ENCODE data around the gene DAPP1. TPM values are rescaled to one million over a fixed set of nuclear protein-coding genes. Genes with fewer than 3 reads are reported as not detected.

DAPP1 gene
- total RNA-seq, 1 experiment from 2014 or later = not detected

GRCh38 chr4:99845179-99845578, 28.6 kb downstream of the DAPP1 start:
- BruUV-seq (replicated peaks) = no TSS peak
- intact Hi-C loops (cut with micrococcal nuclease; ENCODE audit: unreplicated experiment) = no loop called here
- TF ChIP-seq CTCF (conservative IDR thresholded peaks at IDR 0.05; ENCODE audit: low read depth, low read length) = no peak
- DNase-seq (ENCODE audit: low spot score) = no peak
- ChIA-PET CTCF (no interaction called here), POLR2A (ENCODE audit: low non-redundant PET) (no interaction called here)
- H3K4me3 ChIP-seq (ENCODE audit: low read depth, low read length, poor library complexity, severe bottlenecking) = no peak overlapping the region
- H3K9me3 ChIP-seq (ENCODE audit: low read depth, low read length, poor library complexity, severe bottlenecking) = no peaks in the 10 kb centered on the region
- H3K36me3 ChIP-seq (ENCODE audit: insufficient read depth, low read length, poor library complexity, severe bottlenecking) = no peaks in the 10 kb centered on the region
- no peaks in the 10 kb centered on the region for H3K27me3 ChIP-seq (replicated peaks; ENCODE audit: insufficient read depth, low read depth, low read length, poor library complexity)
- no peaks in the 10 kb centered on the region for H3K4me1 ChIP-seq (ENCODE audit: insufficient read depth, low read length, poor library complexity, severe bottlenecking)
- H3K27ac ChIP-seq (ENCODE audit: low read depth, low read length, poor library complexity, severe bottlenecking) = no peak overlapping the region

GRCh38 chr4:99845708-99846469, 29.3 kb downstream of the DAPP1 start:
- CTCF ChIA-PET = no interaction called here
- no TSS peak for BruUV-seq (replicated peaks)

GRCh38 chr4:99846891-99847290, 30.3 kb downstream of the DAPP1 start:
- Histone ChIP-seq H3K4me3 (ENCODE audit: low read depth, low read length, poor library complexity, severe bottlenecking) (no peak overlapping the region), H3K27ac (ENCODE audit: low read depth, low read length, poor library complexity, severe bottlenecking) (no peak overlapping the region), H3K4me1 (ENCODE audit: insufficient read depth, low read length, poor library complexity, severe bottlenecking) (no peaks in the 10 kb centered on the region), H3K36me3 (ENCODE audit: insufficient read depth, low read length, poor library complexity, severe bottlenecking) (no peaks in the 10 kb centered on the region), H3K9me3 (ENCODE audit: low read depth, low read length, poor library complexity, severe bottlenecking) (no peaks in the 10 kb centered on the region), H3K27me3 (replicated peaks; ENCODE audit: insufficient read depth, low read depth, low read length, poor library complexity) (no peaks in the 10 kb centered on the region)
- POLR2A ChIA-PET (ENCODE audit: low non-redundant PET) = no interaction called here
- no TSS peak for BruUV-seq (replicated peaks)
- intact Hi-C loops (cut with micrococcal nuclease; ENCODE audit: unreplicated experiment) = no loop called here
- TF ChIP-seq EZH2 (IDR thresholded peaks at IDR 0.05; ENCODE audit: borderline replicate concordance, low read depth, low read length, poor library complexity, severe bottlenecking) (no peak), CTCF (conservative IDR thresholded peaks at IDR 0.05; ENCODE audit: low read depth, low read length) (no peak)
- DNase-seq (ENCODE audit: low spot score) = no peak
- CTCF ChIA-PET = no interaction called here

More at GRCh38 chr4:99845708-99846469, 29.3 kb downstream of the DAPP1 start:
- TF ChIP-seq CTCF (conservative IDR thresholded peaks at IDR 0.05; ENCODE audit: low read depth, low read length) = no peak
- TF ChIP-seq EZH2 (IDR thresholded peaks at IDR 0.05; ENCODE audit: borderline replicate concordance, low read depth, low read length, poor library complexity, severe bottlenecking) = no peak
- no peak overlapping the region for H3K4me3 ChIP-seq (ENCODE audit: low read depth, low read length, poor library complexity, severe bottlenecking)
- intact Hi-C loops (cut with micrococcal nuclease; ENCODE audit: unreplicated experiment) = no loop called here
- H3K27me3 ChIP-seq (replicated peaks; ENCODE audit: insufficient read depth, low read depth, low read length, poor library complexity) = no peaks in the 10 kb centered on the region
- no peaks in the 10 kb centered on the region for H3K9me3 ChIP-seq (ENCODE audit: low read depth, low read length, poor library complexity, severe bottlenecking)
- no peaks in the 10 kb centered on the region for H3K36me3 ChIP-seq (ENCODE audit: insufficient read depth, low read length, poor library complexity, severe bottlenecking)
- POLR2A ChIA-PET (ENCODE audit: low non-redundant PET) = no interaction called here
- DNase-seq (ENCODE audit: low spot score) = no peak
- H3K4me1 ChIP-seq (ENCODE audit: insufficient read depth, low read length, poor library complexity, severe bottlenecking) = no peaks in the 10 kb centered on the region
- H3K27ac ChIP-seq (ENCODE audit: low read depth, low read length, poor library complexity, severe bottlenecking) = no peak overlapping the region
